Islet precursor cell (in vitro differentiated cells): Measurements from ENCODE around the gene P3H3.
A peak's percentile ranks its signal among the peaks of the same experiment; 100 is the strongest.

ENCODE experiments used
- DNase-seq: peaks from one replicate; pipeline ENCODE4 v3.0.0-alpha.2; 2018

P3H3 gene, protein sequence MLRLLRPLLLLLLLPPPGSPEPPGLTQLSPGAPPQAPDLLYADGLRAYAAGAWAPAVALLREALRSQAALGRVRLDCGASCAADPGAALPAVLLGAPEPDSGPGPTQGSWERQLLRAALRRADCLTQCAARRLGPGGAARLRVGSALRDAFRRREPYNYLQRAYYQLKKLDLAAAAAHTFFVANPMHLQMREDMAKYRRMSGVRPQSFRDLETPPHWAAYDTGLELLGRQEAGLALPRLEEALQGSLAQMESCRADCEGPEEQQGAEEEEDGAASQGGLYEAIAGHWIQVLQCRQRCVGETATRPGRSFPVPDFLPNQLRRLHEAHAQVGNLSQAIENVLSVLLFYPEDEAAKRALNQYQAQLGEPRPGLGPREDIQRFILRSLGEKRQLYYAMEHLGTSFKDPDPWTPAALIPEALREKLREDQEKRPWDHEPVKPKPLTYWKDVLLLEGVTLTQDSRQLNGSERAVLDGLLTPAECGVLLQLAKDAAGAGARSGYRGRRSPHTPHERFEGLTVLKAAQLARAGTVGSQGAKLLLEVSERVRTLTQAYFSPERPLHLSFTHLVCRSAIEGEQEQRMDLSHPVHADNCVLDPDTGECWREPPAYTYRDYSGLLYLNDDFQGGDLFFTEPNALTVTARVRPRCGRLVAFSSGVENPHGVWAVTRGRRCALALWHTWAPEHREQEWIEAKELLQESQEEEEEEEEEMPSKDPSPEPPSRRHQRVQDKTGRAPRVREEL

DNA sequence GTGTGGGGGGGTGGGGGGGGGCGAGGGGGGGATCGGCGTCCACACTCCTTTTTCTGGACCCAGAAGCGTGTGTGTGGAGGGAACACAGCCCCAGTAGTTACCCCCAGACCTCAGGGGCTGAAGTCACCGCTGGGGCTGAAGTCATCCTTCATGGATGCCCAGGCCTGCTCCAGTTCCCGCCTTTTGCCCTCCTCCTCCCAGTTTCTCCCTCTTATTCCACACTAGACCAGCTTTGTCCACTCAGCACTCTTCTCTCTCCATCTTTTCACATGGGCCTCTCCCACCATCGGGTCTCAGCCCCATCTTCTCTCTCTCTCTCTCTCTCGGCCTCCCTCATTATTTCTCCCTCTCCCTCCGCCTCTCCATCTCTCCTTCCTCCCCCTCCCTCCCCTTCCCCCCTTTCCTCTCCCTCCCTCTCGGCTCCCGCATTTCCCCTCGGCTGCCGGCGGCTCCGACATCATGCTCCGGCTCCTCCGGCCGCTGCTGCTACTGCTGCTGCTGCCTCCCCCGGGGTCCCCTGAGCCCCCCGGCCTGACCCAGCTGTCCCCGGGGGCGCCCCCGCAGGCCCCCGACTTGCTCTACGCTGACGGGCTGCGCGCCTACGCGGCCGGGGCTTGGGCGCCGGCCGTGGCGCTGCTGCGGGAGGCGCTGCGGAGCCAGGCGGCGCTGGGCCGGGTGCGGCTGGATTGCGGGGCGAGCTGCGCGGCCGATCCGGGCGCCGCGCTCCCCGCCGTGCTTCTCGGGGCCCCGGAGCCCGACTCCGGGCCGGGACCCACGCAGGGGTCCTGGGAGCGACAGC lies at the start of gene P3H3:
P3H3 (plus strand) TSS at position 426 of the 799 bp plus-strand sequence; CDS start at position 460, 34 bp downstream.
- peak; percentile 76 for DNase-seq

DNA sequence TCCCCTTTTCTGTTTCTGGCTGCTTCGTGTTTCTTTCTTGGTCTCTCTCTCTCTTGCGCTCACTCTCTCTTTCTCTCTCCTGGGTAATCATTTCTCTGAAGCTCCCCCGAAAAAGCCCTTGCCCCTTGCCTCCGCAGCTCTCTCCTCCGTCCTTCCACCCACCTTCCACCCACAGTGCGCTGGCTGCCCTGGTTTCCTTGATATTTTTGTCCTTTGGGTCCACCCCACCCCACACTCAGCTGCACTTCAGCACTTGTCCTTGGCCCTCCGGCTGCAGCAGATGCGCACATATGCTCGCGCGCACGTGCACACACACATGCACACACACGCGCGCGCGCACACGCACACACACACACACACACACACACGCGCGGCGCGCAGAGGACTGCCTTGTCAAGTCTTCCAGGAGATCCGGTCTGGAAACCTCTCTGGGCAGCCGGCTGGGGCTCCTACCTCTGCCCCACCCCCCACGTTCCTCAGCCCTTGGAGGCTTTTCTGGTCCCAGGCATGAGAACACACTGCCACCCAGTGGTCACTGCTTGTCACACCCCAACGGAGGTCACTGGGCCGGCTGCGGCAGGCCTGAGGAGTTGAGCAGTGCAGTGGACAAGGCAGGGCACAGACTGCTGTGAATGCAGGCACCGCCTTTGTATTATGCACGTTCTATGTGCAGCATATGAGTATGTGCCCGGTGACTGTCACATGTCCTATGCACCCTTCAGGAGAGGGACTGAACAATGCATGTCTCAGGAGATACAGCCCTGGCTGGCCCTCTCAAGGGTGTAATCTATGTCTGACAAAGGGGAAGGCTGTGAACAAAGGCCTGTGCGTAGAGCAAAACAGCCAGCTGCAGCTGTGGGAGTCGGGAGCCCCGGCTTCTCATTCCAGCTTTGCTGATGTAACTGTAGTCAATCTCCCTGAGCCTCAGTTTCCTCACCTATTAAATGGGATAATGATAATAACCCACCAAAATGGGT lies 49.3 kb upstream of the P3H3 start:
- peak; percentile 99 for DNase-seq

DNA sequence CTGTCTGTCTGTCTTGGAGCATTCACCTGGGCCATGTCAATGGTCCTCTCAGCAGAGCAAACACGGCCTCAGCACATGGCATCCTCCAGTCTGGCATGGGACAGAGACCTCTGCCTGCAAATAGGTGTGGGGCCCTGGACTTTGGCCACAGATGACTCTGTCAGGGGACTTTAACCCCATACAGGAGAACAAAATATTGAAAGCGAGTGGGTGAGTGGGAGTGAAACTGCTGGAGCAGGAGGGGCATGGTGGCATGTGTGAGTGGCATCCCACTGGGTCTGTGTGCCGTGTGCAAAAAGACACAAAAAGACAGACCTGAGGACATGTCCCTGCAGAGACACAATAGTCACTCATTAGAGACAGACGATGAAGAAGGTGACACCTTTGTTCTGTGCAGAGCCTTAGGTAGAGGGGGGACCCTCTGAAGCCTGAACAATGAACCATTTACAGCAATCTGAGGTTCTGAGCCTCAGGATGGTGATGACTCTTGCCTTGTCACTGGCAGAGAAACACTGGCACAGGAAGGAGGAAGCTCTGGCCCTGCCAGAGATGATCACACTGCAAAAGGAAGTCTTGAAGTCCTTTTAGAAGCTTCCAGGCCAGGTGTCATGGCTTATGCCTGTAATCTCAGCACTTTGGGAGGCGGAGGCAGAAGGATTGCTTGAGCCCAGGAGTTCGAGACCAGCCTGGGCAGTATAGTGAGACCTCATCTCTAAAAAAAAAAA lies 48.3 kb upstream of the P3H3 start:
- no peak for DNase-seq

DNA sequence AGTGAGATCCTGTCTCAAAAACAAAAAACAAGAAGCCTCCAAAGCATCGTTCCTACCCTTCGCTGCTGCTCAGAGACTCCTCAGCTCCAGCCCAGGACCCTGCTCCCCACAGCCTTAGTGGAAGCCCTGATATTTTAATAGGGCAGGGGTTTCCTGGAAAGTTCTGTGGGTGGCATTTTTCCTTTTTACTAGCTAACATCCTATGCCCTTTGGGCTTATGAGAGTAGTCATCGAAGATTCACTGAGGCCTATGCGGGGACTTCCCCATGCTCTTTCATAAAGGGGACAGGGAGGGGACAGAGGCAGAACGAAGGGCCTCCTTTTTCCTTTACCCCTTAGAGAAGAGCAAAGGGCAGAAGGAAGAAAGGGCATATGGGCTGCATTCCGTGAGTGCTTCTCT lies 47.6 kb upstream of the P3H3 start:
- no peak for DNase-seq

DNA sequence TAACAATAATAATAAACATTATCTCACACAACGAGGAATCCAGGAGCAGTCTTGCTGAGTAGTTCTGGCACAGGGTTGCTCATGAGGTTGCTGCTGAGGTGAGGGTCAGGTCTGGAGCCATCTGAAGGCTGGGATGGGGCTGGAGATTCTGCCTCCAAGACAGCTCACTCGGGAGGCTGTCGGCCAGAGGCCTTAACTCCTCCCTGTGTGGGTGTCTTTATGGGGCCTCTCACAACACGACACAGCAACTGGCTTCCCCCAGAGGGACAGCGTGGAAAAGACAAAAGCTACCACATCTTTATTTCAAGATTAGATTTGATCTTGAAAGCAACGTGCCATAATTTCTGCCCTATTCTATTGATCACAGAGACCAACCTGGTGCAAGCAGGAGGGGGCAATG lies 46.1 kb upstream of the P3H3 start:
- no peak for DNase-seq

DNA sequence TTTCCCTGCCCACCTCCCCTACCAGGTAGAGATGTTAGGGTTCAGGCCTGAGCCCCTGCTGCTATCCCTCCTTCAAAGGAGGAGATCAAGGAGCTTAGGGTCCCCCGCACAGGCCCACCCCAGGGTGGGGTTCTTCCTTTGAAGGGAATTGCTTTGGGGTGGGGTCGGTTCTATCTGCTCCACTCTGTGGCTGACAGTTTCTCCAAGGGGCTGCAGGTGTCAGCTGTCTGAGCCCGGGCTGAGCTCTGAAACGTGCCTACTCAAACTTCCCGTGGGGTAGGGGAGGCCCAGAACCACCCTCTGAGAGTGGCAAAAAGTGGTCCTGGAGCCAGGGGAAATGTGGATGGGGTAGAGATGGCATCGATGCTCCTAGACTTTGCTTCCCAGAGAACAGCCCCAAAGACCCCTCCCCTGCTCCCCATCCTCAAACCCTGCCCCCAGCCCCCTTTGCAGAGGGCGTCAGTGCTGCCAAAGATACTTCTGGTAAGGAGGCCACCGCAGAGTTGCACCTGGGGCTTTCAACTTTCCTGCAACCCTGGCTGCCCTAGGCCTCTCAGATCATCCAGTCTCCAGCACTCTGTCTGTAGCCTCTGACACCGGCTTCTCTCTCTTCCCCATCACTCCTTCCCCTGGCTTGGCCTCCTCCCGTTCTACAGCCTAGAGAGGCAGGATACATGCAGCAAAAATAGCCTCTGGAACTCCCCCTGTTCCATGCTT lies 45.2 kb upstream of the P3H3 start:
- peak; percentile 40 for DNase-seq

DNA sequence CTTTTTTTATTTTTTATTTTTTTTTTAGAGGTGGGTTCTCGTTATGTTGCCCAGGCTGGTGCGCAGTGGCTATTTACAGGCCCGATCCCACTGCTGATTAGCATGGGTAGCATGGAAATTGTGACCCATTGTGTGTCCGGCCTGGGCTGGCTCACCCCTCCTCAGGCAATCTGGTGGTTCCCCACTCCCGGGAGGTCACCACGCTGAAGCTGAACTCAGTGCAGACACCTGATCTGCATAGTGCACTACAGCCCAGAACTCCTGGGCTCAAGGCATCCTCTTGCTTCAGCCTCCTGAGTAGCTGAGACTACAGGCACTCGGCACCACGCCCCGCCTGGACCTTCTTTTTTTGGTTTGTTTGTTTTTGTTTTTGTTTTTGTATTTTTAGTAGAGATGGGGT lies 44.4 kb upstream of the P3H3 start:
- no peak for DNase-seq

DNA sequence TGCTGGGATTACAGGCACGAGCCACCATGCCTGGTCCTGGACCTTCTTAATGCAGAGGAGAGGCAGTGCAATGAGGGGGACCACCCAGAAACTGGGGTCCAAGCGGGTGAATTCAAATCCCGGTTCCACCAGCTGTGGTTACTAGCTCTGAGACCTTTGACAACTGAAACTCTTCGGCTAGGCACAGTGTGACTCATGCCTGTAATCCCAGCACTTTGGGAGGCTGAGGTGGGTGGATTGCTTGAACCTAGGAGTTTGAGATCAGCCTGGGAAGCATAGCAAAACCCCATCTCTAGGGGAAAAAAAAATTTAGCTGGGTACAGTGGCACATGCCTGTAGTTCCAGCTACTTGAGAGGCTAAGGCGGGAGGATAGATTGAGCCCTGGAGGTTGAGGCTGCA lies 43.9 kb upstream of the P3H3 start:
- DNase-seq = peak; percentile 64

DNA sequence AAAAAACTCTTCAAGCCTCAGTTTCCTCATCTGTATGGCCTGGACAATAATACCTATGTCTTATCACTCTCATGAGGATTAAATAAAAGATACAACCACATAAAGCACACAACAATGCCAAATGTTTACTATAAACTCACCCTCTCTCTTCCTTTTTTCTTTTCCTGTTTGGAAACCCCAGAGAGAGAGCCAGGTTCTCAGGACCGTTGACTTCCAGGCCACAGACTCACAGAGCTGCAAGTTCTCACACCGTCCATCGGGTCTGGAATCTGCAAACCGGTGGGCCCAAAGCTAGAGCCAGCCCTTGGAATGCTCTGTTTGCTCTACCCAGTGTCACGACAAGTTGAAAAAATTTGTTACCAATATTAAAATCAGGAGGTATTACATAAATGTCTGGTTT lies 43.4 kb upstream of the P3H3 start:
- DNase-seq = no peak

DNA sequence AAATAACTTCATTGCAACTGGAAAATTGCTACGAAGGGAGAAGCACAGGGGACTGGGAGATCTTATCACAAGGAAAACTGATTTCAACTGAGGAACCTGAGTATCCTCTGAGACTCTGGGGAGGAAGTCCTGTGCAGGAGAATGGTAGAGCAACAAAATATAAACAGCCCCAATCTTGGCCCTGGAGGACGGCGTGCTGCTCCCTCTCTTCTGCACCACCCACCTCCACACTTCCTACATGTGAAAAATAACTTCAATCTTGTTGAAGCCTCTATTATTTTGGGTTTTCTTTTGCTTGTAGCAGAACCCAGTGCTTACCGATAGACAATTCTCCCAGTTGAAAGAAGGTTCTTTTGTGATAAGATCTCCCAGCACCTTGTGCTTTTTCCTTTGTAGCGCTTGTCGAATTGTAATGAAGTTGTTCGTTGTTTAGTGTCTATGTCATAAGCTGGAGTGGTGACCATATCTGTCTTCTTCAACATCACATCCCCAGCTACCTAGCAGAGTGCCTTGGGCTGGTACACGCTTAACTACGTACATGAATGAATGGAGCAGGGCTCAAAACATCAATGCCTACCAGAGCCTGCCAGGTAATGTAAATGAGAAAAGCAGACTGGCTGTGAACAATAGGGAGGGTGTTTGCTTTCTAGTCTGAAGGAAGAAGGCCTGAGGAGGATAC lies 41.7 kb upstream of the P3H3 start:
- DNase-seq = no peak

DNA sequence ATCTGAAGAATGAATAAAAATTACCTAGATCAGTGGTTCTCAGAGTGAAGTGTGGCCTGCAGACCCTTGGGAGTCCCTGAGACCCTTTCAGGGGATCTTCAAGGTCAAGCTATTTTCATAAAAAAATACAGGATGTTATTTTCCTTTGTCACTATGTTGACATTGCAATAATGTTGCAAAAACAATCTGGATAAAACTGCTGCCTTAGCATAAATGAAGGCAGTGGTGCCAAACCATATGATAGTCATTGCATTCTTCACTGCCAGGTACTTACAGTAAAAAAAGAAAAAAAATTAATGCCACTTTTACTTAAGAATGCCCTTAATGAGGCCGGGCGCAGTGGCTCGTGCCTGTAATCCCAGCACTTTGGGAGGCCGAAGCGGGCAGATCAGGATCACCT lies 40.9 kb upstream of the P3H3 start:
- no peak for DNase-seq

DNA sequence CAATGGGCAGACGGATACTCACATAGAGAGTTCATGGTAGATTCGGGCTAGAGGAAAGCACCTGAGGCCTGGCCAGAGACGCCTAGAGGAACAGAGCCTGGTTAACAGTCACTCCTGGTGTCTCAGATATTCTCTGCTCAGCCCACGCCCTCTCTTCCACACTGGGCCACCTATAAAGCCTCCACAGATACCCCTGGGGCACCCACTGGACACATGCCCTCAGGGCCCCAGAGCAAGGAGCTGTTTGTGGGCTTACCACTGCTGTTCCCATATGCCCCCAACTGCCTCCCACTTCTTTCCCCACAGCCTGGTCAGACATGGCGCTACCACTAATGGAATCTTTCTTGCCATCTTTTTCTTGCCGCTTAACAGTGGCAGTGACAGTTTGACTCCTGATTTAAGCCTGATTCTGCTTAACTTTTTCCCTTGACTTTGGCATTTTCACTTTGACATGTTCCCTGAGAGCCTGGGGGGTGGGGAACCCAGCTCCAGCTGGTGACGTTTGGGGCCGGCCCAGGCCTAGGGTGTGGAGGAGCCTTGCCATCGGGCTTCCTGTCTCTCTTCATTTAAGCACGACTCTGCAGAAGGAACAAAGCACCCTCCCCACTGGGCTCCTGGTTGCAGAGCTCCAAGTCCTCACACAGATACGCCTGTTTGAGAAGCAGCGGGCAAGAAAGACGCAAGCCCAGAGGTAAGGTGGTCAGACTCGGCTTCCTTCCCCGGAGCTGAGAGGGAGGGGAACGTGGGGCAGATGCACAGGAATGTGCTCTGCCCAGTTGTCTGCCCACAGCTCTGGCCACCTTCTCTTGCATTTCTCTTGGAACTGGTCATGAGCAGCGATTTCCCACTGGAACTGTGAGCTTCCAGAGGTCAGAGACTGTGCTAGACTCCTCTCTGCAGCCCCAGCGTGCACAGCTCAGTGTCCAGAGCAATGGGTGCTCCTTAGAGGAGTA lies 39.0 kb upstream of the P3H3 start, which contains the start of gene CD4:
CD4 (plus strand) TSS at position 557 of the 953 bp plus-strand sequence. CDS start 10,611 bp downstream, outside the sequence.
- DNase-seq = peak; percentile 66

DNA sequence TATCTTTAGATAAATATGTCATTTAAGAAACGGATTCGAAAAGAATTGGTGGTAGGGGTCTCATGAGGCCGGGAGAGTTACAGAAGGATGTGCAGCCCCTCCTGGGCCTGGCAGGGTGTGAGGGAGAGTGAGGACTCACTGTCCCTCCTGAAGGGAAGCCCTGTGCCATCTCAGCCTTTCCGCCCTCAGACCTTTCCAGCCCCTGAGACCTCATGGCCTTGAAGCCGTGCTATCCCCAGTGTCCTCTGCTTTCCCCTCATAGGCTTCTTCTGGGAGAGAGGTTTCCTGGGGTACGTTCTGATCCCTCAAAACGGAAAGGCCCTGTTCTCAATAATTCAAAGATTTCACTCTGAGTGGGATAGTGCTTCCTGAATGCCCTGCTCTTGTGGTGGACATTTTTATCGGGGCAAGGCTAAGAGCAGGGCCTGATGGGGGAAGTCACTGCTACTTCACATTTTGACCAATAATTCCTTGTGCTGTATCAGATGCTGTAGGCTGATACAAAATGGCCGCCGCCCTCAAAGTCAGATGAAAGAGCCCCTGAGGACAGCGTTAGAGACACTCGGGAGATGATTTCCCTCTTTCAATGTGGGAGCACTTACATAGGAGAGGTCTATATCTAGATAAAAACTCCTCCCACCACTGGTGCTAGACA lies 37.6 kb upstream of the P3H3 start:
- DNase-seq = no peak

DNA sequence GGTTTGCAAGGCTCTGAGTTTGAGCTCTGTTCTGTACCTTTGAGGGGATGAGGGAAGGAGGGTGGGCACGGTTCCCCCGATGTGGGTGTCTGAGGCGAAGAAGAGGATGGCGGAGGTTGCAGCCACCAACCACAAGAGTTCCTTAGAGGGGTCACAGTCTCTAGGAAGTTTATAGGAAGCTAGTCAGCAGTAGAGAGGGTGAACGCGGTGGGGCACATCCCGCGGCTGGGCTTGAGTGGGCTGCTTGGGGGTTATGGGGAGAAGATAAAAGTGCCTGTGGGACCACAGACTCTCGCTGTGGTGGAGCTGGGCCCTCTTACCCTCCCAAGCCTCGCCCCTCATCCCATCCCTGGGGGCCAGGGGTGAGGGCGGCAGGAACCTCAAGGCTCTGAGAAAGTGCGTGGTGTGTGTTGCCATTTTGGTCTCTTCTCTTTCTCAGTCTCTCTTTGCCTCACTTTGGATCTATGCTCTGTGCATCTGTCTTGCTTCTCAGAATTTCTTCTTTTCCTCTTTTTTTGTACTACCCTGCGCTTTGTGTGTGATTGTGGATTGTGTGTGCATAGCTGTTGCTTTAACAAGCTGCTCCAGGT lies 36.2 kb upstream of the P3H3 start:
- peak; percentile 47 for DNase-seq

DNA sequence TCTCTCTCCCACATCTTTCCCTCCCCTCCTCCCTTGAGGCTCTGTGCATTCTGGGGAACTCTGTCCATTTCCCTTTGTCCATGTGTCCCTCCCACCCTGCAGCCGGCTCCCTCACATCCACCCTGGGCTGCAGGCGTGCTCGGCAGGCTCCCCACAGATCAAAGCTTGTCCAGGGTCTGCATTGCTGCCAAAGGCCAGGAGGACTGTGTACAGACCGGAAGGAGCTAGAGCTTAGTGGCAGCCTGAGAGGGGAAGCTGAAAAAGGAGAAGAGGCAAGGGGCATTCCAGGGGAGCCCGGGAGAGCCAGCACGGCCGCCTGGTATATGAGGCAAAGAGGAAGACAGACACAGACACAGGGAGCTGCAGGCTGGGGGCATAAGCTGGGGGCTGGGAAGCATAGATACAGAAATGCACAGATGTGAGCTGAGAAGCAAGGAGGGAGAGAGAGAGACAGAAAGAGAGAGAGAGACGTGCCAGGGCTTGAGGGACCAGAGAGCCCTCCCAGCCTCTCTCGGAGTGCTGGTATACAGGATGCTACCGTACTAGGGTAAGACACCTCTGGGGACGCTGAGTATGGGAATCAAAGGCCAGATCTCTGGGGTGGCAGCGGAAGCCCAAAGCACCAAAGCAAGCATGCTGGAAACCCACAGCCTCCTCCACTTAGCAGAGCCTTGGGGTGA lies 35.5 kb upstream of the P3H3 start:
- peak; percentile 62 for DNase-seq

DNA sequence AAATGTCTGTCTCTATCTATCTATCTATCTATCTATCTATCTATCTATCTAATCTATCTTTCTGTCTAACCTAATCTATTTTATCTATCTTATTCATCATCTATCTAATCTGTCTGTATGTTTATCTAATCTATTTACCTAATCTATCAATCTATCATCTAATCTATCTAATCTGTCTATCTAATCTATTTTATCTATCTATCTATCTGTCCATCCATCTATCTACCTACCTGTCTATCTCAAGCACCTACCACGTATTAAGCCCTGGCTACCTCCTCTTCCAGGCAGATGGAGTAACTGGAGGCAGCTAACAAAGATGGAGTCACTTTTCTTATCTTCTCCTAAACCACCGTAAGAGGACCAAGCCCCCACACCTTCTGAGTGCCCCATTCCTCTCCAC lies 33.1 kb upstream of the P3H3 start:
- no peak for DNase-seq

DNA sequence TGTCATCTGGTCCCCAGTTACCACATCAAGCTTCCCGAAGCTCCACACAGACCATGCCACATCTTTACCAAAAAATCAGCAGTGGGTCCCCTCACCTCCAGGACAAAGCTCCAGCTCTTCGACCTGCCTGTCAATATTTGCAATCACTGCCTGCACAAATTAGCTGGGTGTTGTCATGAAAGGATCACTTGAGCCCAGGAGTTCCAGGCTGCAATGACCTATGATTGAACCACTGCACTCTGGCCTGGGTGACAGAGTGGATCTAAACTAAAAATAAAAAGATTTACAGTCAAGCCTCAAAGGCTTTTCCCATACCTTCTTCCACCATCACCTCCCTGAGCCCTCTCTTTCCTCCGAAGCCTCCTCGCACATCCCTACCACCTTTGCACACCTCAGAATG lies 31.6 kb upstream of the P3H3 start:
- no peak for DNase-seq
